HG02938 (cell line): ENCODE data around the gene INCENP.
"Not testable (repeated sequence)": the region's sequence is repeated elsewhere in the genome, so short reads cannot be mapped to it uniquely, and the experiment has no call there.

Source experiments
- ATAC-seq: cut with Tn5 transposase; IDR thresholded peaks from one replicate; pipeline ENCODE4 v1.9.1; 2021; ENCODE audit warnings: mild to moderate bottlenecking, moderate library complexity; ENCODE audit not compliant: unreplicated experiment

INCENP gene

DNA sequence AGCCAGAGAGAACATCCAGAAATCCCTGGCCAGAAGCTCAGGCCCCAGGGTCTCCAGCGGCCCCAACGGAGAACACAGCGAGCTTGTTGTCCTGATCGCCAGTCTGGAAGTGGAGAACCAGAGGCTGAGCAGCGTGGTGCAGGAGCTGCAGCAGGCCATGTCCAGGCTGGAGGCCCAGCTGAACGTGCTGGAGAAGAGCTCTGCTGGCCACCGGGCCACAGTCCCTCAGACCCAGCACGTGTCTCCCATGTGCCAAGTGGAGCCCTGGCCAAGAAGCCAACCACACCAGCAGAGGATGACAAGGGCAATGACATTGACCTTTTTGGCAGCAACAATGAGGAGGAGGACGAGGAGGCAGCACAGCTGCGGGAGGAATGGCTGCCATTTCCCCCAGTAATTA, 45.6 kb downstream of the INCENP start:
- no peak for ATAC-seq

DNA sequence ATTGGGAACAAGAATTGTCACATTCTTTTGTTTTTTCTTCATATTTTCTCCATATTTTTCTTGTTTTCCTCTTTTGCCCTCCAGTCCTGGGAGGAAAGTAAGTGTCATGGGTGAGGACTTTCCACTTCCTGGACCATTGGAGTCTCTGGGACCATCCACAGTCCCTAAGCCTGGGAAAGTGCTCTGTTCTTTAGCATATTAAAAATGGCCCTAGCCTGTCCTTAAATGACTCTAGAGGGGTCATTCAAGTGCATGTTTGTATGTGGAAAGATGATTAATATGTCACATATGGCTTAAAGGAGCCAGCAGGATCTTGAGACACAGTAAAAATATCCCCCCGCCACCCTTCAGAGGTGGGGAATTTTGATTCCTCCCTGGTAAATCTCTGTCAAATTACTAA, 46.1 kb downstream of the INCENP start:
- no peak for ATAC-seq

DNA sequence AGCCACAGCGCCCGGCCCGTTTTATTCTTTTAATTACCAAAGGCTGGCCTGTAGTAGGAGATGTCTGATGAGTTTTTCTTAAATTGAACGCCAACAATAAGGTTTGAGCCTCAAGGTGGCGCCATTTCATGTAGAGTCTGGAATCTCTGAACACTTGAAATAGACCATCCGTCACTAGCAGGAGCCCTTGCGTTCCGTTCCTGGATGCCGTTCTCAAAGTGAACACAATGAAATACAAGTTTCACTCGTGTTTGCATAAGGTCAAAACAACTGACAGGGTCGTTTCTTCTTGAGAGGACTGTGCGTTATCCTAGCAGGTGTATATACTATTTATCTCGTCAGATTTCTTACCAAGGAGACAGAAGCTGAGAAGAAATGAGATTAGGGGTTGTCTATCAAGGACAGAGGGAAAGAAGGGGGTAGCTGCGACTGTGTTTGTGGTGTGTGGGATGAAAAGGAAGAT, 47.5 kb downstream of the INCENP start:
- no peak for ATAC-seq

DNA sequence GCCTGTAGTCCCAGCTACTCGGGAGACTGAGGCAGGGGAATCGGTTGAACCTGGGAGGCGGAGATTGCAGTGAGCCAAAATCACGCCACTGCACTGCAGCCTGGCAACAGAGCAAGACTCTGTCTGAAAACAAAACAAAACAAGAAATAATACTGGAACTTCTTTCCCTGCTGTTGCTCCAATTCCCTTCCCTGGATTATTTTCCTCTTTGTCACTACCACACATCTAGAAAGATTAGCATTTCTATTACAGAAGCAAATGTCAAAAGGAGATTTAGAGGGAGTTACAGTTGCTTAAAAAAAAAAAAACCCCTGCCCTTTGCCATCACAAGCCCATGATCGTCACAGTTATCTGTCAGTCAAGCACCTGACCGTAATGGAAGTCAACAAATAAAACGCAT, 48.5 kb downstream of the INCENP start:
- ATAC-seq = no peak

DNA sequence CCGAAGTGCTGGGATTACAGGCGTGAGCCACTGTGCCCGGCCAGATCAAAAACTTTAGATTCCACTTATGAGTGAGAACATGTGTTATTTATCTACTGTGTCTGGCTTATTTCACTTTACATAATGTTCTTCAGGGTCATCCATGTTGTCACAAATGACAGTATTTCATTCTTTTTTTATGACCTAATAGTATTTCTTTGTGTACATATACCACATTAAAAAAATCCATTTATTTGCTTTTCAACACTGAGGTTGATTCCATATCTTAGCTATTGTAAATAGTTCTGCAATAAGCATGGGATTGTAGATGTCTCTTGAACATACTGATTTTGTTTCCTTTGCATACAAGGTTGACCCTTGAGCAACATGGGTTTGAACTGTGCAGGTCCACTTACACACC, 53.0 kb downstream of the INCENP start:
- no peak for ATAC-seq

DNA sequence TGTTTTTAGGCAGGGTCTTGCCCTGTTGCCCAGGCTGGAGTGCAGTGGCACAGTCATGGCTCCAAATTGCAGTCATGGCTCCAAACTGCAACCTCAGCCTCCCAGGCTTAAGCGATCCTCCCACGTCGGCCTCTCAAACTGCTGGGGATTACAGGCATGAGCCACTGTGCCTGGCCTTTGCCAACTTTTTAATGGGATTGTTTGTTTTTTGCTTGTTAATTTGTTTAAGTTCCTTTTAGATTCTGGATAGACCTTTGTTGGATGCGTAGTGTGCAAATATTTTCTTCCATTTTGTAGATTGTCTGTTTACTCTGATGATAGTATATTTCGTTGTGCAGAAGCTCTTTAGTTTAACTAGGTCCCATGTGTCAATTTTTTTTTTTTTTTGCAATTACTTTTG, 56.2 kb downstream of the INCENP start:
- ATAC-seq = no peak

DNA sequence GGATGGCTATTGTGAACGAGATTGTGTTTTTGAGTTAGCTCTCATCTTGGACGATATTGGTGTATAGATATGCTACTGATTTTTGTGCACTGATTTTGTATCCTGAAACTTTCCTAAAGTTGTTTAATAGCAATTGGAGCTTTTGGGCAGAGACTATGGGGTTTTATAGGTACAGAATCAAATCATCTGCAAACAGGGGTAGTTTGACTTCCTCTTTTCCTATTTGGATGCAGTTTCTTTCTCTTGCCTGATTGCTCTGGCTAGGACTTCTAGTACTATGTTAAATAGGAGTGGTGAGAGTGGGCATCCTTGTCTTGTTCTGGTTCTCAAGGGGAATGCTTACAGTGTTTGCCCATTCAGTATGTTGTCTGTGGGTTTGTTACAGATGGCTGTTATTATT, 57.3 kb downstream of the INCENP start:
- no peak for ATAC-seq

DNA sequence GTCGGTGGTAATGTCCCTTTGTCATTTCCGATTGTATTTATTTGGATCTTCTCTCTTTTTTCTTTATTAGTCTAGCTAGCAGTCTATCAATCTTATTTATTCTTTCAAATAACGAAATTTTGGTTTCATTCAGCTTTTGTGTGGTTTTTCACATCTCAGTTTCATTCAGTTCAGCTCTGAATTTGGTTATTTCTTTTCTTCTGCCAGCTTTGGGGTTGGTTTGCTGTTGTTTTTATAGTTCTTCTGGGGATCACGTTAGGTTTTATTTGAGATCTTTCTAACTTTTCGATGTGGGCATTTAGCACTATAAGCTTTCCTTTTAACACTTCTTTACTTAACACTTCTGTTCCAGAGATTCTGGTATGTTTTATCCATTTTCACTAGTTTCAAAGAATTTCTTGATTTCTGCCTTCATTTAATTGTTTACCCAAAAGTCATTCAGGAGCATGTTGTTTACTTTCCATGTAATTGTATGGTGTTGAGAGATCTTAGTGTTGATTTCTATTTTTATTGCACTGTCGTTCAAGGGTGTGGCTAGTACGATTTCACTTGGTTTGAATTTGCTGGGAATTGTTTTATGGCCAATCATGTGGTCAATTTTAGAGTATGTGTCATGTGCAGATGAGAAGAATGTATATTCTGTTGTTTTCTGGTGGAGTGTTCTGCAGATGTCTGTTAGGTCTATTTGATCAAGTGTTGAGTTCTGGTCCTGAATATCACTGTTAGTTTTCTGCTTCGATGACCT, 58.5 kb downstream of the INCENP start:
- ATAC-seq = no peak

DNA sequence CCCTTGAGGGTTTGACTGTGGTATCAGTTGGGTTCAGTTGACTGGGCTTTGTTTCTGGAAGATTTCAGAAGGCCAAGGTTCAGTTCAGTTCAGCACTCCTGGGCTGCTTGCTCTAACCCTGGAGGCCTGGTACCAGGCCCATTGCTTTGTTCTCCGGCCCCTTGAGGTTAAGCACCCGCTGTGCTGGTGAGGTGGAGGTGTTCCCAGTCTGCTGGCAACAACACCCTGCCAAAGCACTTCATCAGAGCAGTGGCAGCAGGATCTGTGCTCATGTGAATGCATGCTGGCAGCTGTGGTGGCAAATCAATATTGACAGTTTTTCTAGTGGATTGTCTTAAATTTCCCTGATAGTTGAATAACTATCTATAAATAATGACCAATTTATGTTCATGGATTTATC, 62.4 kb downstream of the INCENP start:
- ATAC-seq = no peak

DNA sequence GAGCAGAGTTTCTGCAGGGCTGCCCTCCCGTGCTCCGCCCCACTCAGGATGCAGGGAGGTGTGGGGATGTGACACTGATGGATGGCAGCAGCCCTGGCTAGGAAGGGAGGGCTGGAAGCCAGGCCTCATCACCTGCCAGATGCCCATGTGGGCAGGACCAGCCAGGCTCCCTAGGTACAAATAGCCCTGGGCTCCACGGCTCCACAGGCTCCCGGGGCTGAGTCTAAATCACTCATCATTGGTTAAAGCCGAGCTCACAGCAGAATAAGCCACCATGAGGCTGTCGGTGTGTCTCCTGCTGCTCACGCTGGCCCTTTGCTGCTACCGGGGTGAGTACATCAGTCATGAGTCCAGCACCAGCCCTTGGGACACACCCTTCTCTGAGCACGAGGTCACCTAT, 66.2 kb downstream of the INCENP start, which contains the start of gene SCGB1D1:
TSS of gene SCGB1D1 (plus strand) at position 206 of the 400 bp plus-strand sequence. CDS start at position 275, 69 bp downstream.
- ATAC-seq = no peak

DNA sequence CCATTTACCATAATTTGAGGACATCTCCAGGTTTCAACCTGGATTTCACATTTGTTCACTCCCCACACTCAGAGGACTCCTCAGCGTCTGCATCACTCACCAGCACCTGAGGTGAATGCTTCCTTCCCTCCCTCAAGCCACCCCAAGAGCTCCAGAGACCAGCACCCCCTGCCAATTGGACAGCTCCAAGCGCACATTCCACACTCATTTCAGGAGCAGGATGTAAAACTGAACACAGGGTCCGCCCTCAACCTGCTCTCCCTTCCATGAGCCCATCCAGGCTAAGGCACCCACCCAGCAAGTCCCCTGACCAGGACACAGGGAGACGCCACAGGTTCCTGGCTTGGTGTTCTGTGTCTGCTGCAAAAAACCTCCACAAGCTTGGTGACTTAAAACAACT, 70.1 kb downstream of the INCENP start:
- no peak for ATAC-seq

DNA sequence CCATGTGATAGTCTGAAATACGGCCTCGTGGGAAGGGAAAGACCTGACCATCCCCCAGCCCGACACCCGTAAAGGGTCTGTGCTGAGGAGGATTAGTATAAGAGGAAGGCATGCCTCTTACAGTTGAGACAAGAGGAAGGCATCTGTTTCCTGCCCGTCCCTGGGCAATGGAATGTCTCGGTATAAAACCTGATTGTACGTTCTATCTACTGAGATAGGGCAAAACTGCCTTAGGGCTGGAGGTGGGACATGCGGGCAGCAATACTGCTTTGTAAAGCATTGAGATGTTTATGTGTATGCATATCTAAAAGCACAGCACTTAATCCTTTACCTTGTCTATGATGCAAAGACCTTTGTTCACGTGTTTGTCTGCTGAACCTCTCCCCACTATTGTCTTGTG, 71.2 kb downstream of the INCENP start:
- ATAC-seq = not testable (repeated sequence)

DNA sequence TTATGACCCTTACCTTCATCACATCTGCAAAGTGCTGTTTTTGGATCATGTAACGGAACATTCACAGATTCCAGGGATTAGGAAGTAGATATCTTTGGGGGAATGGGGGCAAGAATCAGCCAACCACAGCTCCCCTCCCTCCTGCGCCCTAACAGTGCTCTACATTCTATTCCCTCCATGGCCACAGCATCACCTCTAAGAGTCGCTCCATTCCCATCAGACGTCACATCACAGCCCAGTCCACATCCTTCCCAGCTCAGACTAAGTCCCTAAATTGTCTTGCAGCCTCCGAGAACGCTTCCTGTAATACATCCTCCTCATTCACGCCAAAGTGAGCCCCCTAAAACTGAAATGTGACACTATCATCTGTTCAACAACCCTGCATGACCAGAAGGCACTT, 72.1 kb downstream of the INCENP start:
- no peak for ATAC-seq

DNA sequence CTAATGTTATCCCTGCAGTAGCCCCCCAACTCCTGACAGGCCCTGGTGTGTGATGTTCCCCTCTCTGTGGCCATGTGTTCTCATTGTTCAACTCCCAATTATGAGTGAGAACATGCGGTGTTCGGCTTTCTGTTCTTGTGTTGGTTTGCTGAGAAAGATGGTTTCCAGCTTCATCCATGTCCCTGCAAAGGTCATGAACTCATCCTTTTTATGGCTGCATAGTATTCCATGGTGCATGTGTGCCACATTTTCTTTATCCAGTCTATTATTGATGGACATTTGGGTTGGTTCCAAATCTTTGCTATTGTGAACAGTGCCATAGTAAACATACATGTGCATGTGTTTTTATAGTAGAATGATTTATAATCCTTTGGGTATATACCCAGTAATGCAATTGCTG, 73.6 kb downstream of the INCENP start:
- ATAC-seq = not testable (repeated sequence)

DNA sequence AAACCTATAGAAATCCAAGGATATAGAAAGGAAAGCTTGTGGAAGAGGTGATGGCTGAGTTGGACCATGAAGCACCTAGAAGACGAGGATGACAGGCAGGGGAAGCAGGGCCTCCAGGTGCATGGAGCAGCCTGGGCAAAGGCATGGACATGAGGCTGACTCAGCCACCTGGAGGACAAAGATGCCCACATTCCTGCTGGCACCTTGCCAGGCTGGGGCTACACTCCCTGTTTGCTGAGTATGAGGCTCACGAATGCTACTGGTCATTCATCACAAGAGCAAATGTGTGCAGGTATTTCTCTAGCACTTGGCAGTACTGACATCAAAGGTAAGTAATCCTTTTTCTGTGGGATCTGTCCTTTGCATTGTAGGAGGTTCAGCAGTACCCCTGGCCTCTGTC, 77.6 kb downstream of the INCENP start:
- ATAC-seq = no peak
